Epithelial cell of esophagus (primary cell): Measurements from ENCODE around the gene EVC.

Experiments
- DNase-seq: peaks from one replicate; pipeline ENCODE4 v3.0.0; 2010; ENCODE audit warnings: low read depth
- H3K4me3 ChIP-seq: 2 replicates; pipeline ENCODE4 v1.5.1; 2011; ENCODE audit warnings: mild to moderate bottlenecking, low read length, control low read depth
- TF ChIP-seq, protein P1 (sequence below): IDR thresholded peaks from 2 replicates; pipeline ENCODE4 v1.5.1; 2011; ENCODE audit warnings: low read depth, mild to moderate bottlenecking, low read length, control low read depth, inconsistent platforms; ENCODE audit not compliant: insufficient read depth; ENCODE audit errors: missing control alignments

EVC gene

DNA sequence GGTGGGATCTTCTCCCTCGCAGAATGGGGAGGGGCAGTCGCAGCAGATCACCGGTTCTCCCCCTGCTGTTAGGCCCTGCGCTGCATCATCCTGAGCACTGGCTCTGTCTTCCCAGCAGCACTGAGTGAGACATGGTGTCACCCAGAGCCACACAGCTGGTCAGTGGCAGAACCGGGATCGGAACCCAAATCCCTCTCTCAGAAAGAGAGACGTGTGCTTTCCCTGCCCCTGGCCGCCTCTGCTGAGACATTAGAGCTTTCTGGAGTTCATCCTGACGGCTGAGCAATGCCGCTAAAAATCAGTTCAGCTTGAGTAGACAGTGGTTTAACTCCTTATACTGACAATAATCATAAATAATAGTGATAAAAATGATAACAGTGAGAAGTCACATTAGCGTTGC is 87.9 kb downstream of the EVC start:
- TF ChIP-seq, protein P1, sequence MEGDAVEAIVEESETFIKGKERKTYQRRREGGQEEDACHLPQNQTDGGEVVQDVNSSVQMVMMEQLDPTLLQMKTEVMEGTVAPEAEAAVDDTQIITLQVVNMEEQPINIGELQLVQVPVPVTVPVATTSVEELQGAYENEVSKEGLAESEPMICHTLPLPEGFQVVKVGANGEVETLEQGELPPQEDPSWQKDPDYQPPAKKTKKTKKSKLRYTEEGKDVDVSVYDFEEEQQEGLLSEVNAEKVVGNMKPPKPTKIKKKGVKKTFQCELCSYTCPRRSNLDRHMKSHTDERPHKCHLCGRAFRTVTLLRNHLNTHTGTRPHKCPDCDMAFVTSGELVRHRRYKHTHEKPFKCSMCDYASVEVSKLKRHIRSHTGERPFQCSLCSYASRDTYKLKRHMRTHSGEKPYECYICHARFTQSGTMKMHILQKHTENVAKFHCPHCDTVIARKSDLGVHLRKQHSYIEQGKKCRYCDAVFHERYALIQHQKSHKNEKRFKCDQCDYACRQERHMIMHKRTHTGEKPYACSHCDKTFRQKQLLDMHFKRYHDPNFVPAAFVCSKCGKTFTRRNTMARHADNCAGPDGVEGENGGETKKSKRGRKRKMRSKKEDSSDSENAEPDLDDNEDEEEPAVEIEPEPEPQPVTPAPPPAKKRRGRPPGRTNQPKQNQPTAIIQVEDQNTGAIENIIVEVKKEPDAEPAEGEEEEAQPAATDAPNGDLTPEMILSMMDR, result no peak
- H3K4me3 ChIP-seq, result no peak overlapping the region
- no peak for DNase-seq

DNA sequence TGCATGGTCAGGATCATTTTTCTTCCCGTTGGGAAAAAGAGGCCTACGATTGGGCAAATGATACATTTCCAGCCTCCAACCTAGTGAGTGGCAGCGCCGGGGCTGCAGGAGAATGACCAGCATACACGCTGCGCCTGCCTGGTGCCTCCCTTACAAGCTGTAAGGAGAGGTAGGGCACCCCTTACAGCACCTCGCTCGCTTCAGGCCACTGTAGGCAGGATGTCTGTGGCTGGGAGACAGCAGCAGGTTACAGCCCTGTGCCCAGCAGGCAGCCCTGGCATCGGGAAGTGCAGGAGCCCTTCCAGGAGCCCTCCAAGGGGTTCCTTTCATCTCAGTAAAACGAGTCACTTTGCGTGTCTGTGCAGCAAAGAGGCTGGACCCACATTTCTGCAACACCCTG is 88.4 kb downstream of the EVC start:
- H3K4me3 ChIP-seq, result no peak overlapping the region
- TF ChIP-seq, protein P1, result no peak
- no peak for DNase-seq

DNA sequence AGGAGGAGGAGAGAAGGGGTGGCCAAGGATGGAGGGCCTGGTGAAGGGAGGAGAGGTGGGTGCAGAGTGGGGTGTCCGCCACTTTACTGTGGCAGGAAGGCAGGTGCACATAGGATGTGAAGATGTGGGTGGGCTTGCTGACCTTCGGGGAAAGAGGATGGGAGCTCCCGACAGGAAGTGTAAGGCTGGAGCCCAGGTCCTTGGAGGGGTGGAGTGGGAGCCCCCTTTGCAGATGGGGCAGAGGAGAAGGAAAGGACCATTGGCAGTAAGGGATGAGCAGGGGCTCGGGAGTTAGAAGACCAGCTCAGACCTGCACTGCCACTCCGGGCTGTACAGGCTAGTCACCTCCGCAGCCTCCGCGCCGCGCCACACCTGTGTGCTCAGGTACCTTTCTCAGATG is 89.5 kb downstream of the EVC start:
- no peak for DNase-seq
- H3K4me3 ChIP-seq, result no peak overlapping the region
- TF ChIP-seq, protein P1, result no peak

DNA sequence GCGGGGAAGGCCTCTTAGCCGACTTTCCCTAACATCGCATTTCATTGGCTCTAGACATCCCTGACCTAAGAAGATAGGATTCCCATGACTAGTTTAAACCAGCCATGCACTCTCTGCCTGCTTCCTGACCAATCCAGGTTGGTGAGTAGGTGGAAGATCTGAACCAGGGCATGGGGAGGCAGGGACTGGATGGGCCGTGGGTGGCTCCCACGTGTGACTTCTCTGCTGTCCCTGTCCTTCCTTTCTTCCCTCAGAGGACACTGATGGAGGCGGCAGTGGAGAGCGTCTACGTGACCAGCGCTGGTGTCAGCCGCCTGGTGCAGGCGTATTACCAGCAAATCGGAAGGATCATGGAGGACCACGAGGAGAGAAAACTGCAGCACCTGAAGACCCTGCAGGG is 90.7 kb downstream of the EVC start:
- H3K4me3 ChIP-seq, result no peak overlapping the region
- DNase-seq, result no peak
- TF ChIP-seq, protein P1, result no peak

DNA sequence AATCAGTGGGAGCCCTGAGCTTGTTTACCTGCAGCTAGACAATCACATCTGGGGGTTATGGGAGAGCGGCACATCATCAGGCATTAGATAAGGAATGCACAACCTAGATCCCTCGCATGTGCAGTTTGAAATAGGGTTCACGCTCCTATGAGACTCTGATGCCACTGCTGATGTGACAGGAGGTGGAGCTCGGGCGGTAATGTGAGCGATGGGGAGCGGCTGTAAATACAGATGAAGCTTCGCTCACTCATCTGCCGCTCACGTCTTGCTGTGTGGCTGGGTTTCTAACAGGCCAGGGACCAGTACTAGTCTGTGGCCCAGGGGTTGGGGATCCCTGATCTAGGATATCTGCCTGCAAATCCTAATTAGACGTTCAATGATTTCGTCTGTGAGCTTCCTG is 91.6 kb downstream of the EVC start:
- DNase-seq, result no peak
- H3K4me3 ChIP-seq, result no peak overlapping the region
- TF ChIP-seq, protein P1, result no peak

DNA sequence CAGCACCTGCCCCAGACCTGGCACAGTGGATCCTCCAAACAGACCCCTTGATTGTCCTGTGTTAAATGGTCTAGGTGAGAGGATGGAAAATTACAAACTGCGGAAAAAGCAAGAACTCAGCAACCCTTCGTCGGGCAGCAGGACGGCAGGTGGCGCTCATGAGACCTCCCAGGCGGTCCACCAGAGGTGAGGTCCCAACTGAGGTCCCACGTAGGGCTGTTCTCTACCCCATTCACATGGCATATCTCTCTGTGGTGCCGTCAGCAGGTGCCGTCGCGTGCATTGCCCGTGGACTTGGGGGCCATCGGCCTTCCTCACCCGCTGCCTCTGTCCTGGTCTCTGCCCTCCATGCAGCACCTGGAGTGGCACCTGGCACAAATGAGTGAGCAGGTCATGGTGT is 93.7 kb downstream of the EVC start:
- no peak overlapping the region for H3K4me3 ChIP-seq
- TF ChIP-seq, protein P1, result no peak
- DNase-seq, result no peak

DNA sequence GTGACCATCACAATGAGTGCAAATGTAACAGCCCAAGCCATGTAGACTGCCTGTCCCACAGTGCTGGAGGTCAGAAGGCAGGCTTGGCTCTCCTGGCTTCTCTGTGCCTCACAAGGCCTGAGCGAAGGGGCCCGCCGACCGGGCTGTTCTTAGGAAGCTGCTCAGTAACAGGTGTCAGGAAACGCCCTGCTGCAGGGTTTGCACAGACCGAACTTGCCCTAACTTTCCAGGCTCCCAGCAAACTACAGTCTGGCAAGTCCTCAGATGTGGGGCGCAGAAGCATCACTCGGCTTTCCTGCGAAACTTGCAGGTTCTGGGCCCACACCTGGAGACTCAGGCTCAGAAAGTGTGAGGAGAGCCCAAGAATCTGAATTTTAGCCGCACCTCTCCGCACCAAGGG is 94.3 kb downstream of the EVC start:
- TF ChIP-seq, protein P1, result no peak
- H3K4me3 ChIP-seq, result no peak overlapping the region
- no peak for DNase-seq
